ENCODE results near the gene PCDH1. TPM values are rescaled to one million over a fixed set of nuclear protein-coding genes. Genes with fewer than 3 reads are reported as not detected.

The PCDH1 gene
- total RNA-seq, 3 donors from 2014 or later = 75.1 to 159 (median 127) TPM

DNA sequence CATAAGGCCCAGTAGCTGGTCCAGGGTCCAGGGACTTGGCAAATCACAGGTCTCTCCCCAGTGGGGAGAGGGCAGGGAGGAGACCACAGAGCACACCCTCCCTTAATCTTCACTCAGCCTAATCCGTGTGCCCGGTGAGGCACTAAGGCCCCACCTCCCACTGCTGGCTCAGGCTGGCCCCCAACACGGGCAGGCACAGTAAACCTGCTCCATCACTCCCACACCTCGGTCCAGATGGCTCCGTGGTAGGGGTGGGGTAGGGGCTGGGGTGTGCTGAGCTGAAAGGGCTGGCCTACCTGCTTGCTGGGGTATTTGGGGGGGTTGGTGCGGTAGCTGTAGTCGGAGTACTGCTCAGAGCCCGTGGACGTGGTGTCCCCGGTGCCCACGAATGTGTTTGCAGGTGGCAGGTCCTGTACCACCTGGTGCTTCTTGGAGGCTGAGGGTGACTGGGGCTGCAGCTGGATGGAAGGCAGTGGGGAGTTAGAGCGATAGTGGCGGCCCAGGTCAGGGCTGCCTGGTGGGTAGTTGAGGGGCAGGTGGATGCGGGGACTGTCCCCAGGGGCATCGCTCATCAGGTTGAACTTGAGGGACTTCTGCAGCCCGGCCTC, 15.2 kb downstream of the PCDH1 start:
- TF ChIP-seq, protein P1, sequence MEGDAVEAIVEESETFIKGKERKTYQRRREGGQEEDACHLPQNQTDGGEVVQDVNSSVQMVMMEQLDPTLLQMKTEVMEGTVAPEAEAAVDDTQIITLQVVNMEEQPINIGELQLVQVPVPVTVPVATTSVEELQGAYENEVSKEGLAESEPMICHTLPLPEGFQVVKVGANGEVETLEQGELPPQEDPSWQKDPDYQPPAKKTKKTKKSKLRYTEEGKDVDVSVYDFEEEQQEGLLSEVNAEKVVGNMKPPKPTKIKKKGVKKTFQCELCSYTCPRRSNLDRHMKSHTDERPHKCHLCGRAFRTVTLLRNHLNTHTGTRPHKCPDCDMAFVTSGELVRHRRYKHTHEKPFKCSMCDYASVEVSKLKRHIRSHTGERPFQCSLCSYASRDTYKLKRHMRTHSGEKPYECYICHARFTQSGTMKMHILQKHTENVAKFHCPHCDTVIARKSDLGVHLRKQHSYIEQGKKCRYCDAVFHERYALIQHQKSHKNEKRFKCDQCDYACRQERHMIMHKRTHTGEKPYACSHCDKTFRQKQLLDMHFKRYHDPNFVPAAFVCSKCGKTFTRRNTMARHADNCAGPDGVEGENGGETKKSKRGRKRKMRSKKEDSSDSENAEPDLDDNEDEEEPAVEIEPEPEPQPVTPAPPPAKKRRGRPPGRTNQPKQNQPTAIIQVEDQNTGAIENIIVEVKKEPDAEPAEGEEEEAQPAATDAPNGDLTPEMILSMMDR (IDR thresholded peaks at IDR 0.05) = no peak
- Histone ChIP-seq H3K36me3 (ENCODE audit: low read depth) (no peaks in the 10 kb centered on the region), H3K4me1 (ENCODE audit: low read depth) (peaks cover 35% of the 10 kb centered on the region), H3K4me3 (no peak overlapping the region), H3K9me3 (no peaks in the 10 kb centered on the region)
- intact Hi-C loops (cut with DNase I, micrococcal nuclease) = no loop called here
- ATAC-seq (no peak), DNase-seq (peak in 2 of 3 donors; percentile 28 to 37)

DNA sequence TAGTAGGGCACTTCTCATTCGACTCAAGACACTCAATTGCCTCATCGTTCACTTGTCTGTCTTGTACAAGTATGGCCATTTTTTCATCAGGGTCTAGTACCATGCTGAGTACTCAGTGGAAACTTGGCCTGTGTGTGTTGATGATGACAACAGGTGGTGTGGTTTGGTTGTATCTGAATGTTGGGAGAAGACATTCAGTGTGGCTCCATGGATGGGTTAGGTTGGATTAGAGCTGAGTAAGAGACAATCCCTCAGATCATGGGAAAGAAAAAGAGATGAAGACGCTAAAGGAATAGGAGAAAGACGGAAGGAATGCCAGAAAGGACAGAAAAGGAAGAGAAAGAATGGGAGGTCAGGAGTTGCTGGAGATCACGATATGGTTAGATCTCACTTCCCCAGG, 17.0 kb downstream of the PCDH1 start:
- ATAC-seq (no peak), DNase-seq (no peak)
- Histone ChIP-seq H3K36me3 (ENCODE audit: low read depth) (no peaks in the 10 kb centered on the region), H3K4me3 (no peak overlapping the region), H3K4me1 (ENCODE audit: low read depth) (peaks cover 19% of the 10 kb centered on the region), H3K9me3 (no peaks in the 10 kb centered on the region)
- intact Hi-C loops (cut with DNase I, micrococcal nuclease) = no loop called here
- TF ChIP-seq, protein P1 (IDR thresholded peaks at IDR 0.05) = no peak

DNA sequence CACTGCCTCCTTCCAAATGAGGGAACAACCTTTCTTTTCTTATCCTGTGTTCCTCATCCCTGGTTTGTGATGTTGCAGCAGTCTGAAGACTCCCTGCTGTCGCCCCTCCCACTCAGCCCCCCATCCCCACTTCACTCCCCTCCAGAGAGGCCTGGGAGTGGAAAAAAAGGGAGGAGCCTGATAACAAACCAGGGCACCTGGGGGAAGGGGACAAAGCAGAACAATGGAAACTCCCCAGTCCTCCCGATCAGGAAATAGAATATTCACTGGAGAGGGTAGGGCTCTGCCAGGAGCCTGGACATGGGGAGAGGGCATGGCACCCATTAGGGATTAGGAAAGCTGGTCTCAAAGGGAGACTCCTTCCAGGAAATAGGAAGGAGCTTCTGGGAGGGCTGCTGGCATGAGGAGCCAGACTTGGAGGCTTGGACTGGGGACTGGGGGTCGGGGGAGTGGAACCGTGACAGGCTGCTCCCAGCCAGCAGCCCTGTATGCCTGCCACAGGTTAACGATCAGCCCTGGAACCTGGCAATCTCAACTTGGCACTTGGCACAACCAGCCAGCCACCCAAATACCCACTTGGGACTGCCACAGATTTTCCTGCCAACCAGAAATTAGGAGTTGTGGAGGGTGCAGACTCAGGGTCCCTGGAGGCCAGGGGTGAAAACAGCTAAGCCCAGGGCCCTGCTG, 20.0 kb downstream of the PCDH1 start:
- Histone ChIP-seq H3K9me3 (no peaks in the 10 kb centered on the region), H3K4me1 (ENCODE audit: low read depth) (peaks cover 9% of the 10 kb centered on the region), H3K4me3 (no peak overlapping the region), H3K36me3 (ENCODE audit: low read depth) (no peaks in the 10 kb centered on the region)
- ATAC-seq (peak; percentile 77), DNase-seq (no peak)
- TF ChIP-seq, protein P1 (IDR thresholded peaks at IDR 0.05) = no peak
- intact Hi-C loops (cut with DNase I, micrococcal nuclease) = no loop called here

DNA sequence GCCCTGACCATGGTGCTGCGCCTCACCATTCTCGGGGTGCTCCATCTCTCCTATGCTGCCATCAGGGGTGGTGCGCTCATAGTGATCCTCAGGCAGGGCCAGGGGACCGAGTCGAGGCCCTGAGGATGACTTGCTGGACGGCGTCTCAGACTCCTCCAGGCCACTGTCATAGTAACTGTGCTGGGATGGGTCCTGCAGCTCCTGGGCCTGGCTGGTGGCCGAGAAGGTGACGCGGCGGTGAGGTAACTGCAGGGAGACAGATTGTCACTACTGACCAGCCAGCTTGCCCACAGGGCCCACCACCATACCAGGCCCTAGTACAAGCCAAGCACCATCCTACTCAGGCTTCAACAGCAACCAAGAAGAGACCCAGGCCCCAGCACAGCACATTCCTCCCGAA, 21.0 kb downstream of the PCDH1 start:
- TF ChIP-seq, protein P1 (IDR thresholded peaks at IDR 0.05) = no peak
- peak in 1 of 3 donors; percentile 27 for DNase-seq
- Histone ChIP-seq H3K4me1 (ENCODE audit: low read depth) (peaks cover 9% of the 10 kb centered on the region), H3K36me3 (ENCODE audit: low read depth) (no peaks in the 10 kb centered on the region), H3K4me3 (no peak overlapping the region), H3K9me3 (no peaks in the 10 kb centered on the region)
- intact Hi-C loops (cut with DNase I, micrococcal nuclease) = no loop called here
- ATAC-seq = no peak

DNA sequence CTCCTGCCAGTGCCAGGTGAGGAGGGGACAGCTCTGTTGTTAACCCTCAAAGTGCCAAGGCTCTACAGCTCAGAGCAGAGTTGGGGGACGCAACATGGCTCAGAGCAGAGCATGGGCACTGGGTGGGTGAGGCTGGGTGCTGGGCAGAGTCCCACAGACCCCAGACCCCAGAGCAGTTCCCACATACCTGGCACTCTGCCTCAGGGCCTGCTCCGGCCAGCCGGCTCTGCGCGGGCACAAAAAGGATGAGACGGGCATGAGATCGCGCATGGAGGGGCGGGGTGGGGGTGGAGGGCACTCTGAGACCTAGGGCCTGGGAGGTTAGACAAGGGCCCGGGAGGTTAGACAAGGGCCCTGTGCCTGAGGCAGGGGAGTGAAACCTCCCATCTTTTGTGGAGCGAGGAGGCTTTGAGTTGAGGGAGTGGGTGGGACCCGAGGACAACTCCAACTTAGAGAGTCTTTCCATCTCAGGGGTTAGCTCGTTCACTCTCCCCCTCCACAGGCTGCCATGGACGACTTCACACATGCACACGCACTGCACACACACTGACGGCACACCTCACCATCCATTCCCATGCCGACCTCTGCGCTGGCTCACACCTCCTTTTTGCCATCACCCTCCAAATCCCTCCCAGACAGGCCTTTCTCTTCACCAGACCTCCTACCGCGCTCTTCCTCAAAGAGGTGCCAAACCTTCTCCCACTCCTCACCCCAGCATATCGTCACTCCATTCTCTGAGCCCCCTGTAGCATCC, 22.0 kb downstream of the PCDH1 start:
- ATAC-seq = no peak
- intact Hi-C loops (cut with DNase I, micrococcal nuclease) = no loop called here
- H3K9me3 ChIP-seq = no peaks in the 10 kb centered on the region
- DNase-seq = no peak
- TF ChIP-seq, protein P1 (IDR thresholded peaks at IDR 0.05) = no peak
- H3K4me3 ChIP-seq = no peak overlapping the region
- H3K36me3 ChIP-seq (ENCODE audit: low read depth) = no peaks in the 10 kb centered on the region
- H3K4me1 ChIP-seq (ENCODE audit: low read depth) = peaks cover 9% of the 10 kb centered on the region
